Tibial nerve (tissue), 4 donors: ENCODE data around the gene FAT1.

Experiments used
- CTCF ChIP-seq, 5 experiments: fragments of 200-600 bp in 3 of 5; fragments of 450-650 bp in 2 of 5; sonication (generic) in 3 of 5; IDR thresholded peaks; one replicate each; pipeline ENCODE4 v1.5.1; 2016 to 2019; ENCODE audit warnings: antibody characterized with exemption in 5 of 5, mild to moderate bottlenecking in 3 of 5, moderate library complexity in 2 of 5
- EP300 ChIP-seq, 2 donors: sonication (generic); formaldehyde crosslinking; IDR thresholded peaks; one replicate each; pipeline ENCODE4 v1.6.1; 2017; ENCODE audit warnings: antibody characterized with exemption in 2 of 2, mild to moderate bottlenecking in 1 of 2
- POLR2A ChIP-seq, 2 donors: fragments of 450-650 bp; IDR thresholded peaks; one replicate each; pipeline ENCODE4 v1.6.1; 2017; ENCODE audit warnings: antibody characterized with exemption in 2 of 2, mild to moderate bottlenecking in 2 of 2, moderate library complexity in 2 of 2

- TF ChIP-seq POLR2A (IDR thresholded peaks at IDR 0.05) (no peak), CTCF (IDR thresholded peaks at IDR 0.05) (no peak), EP300 (IDR thresholded peaks at IDR 0.05) (no peak)
Measured at GRCh38 chr4:186703510-186703909, 20.1 kb downstream of the FAT1 start.
